Germinal center (tissue), 1 donor: Measurements from ENCODE around the gene APBB3.
A peak's percentile ranks its signal among the peaks of the same experiment; 100 is the strongest.
"Not testable (repeated sequence)": the region's sequence is repeated elsewhere in the genome, so short reads cannot be mapped to it uniquely, and the experiment has no call there.

Source experiments
- DNase-seq: peaks from one replicate; pipeline ENCODE4 v3.0.0; 2012; ENCODE audit warnings: mixed read lengths, low spot score

The APBB3 gene

DNA sequence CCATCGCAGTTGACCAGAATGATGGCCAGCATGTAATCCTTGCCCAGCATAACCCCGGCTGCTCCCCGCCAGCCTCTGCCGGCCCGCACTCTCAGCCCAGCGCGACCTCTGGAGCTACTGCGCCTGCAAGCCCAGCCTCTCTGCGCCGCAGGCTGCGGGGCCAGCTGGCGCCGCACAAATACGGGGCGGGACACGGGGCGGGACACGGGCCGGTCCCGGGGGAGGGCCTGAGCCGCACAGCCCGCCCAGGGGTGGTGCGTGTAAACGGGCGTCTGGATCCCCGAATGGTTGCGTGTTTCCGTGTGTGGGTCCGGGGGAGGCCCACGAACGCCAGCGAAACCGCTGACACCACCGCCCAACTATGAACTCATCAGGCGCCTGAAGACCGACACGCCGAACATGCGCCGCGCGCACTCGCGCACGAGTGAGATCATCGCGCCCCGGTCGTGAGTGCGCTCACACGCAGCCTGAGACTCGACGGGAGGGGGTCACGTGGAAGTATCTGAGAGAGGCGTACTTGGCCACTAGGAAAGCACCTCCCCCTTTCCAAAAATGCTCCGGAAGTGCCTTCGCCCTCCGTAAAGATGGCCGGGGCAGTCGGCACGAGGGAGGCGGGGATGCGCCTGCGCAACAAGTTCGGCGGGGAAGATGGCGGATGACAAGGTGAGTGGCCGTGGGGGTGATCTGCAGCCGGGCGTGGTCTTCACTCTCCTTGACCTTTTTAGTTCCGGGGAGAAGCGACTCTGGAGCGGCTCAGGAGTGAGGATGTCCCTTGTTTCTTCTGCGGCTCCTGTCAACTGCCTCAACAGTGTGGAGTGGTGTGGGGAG, at the start of gene APBB3, which contains the start of gene SLC35A4:
TSS of gene APBB3 (minus strand) at position 403 of the 828 bp plus-strand sequence. CDS start at position 50, 353 bp downstream.
TSS of gene SLC35A4 (plus strand) at position 633 of the 828 bp plus-strand sequence. CDS start 2,342 bp downstream, outside the sequence.
- DNase-seq, result peak; percentile 95

DNA sequence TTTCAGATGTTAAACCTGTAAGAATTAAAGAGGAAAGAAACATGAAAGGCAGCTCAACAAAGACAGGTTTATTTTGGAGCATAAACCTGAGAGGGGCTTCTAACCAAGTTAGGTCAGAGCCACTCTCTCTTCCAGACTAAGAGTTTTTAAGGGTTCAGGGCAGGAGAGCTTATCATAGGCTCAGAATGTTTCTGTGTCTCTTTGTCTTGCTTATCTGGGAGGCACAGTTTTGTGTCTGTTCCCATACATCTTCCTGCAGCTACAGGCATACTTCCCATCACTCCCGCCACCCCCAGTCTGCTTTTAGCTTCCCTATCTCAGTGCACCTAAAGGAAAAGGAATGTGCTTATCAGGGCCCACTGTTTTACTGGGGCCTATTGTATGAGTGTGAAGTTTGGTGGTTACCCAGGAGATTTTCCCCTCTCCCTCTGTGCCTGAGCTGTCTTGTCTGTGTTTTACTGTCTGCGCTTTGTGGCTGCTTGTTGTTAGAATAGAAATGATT, 46.7 kb upstream of the APBB3 start:
- no peak for DNase-seq

DNA sequence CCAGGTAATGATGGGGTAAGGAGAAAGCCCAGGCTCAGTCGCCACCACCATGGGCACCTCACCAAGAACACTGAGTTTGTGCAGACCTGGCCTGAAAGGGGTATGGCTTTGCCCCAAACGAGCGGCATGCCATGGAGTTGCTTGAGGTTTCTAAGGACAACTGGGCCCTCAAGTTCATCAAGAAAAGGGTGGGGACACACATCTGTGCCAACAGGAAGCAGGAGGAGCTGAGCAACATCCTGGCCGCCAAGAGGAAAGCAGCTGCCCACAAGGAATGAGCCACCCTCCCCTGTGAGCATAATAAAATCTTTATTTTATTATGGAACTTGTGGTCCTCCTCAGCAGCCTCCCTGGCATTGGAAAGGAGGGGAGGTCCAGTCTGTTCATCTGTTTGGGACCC, 44.7 kb upstream of the APBB3 start:
- DNase-seq, result no peak

DNA sequence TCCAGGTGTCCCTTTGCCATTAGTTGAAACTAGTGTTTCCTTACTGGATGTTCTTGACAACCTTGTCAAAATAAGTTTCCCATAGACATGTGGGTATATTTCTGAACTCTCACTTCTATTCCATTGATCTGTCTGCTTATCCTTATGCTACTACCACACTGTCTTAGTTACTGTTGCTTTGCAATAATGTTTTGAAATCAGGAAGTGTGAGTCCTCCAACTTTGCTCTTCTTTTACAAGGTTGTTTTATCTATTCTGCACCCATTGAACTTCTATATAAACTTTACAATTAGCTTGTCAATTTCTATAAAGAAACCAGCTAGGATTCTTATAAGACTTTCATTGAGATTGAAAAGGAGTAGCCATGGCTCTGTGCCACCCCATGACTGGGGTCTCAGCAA, 44.3 kb upstream of the APBB3 start:
- DNase-seq, result no peak

- no peak for DNase-seq
These were observed 42.6 kb upstream of the APBB3 start for GRCh38 chr5:140607031-140607430.

- no peak for DNase-seq
These were observed 41.5 kb upstream of the APBB3 start for GRCh38 chr5:140605879-140606278.

DNA sequence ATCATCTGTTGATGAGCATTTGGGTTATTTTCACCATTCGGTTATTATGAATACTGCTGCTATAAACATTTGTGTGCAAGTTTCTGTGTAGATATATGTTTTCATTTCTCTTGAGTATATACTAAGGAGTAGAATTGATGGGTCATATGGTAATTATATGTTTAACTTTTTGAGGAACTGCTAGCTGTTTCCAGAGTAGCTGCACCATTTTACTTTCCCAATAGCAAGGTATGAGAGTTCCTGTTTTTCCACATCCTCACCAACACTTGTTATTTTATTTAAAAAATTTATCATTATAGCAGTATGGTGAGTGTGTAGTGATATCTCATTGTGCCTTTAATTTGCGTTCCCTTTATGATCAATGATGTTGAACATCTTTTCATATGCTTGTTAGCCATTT, 39.3 kb upstream of the APBB3 start:
- DNase-seq, result no peak

DNA sequence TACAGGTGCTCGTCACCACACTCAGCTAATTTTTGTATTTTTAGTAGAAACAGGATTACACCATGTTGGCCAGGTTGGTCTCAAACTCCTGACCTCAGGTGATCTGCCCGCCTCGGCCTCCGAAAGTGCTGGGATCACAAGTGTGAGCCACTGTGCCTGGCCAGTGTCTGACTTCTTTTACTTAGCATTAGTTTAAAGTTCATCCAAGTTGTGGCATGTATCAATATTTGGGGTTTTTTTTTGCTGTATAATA, 39.0 kb upstream of the APBB3 start:
- not testable (repeated sequence) for DNase-seq

DNA sequence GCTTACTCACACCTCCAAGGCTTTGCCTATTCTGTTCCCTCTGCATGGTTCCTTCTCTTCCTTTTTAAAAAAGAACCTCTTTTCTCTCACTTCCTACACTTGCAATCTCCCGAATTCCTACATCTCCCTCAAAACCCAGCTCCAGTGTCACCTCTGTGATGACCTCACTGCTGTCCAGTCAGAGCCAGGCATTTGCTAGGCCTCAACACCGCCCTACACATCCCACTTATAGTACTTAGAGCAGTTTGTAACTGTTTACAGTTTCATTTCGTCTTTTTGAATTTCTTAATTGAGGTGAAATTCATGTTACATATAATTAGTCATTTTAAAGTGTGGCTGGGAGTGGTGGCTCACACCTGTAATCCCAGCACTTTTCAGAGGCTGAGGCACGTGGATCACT, 37.7 kb upstream of the APBB3 start:
- DNase-seq, result no peak

DNA sequence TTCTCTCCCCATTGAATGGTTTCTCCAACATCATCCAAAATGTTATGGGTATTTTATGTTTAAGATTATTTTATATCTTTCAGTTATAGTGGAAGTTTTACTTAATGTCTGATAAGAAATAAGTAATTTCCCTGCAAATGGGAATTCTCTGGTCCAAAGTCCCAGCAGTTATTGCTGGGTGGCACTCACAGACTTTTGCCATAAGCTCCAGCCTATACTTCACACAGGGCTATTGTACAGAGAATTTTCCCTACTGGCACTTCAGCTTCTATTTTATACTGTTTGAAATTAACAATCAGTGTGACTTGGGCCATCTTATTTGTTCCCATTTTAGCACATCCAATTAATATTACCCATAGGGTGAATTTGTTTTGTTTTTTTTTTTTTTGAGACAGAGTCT, 35.7 kb upstream of the APBB3 start:
- DNase-seq, result no peak

GRCh38 chr5:140598836-140599235, 34.4 kb upstream of the APBB3 start:
- no peak for DNase-seq

- no peak for DNase-seq
These were observed 31.9 kb upstream of the APBB3 start for GRCh38 chr5:140596321-140596741.

DNA sequence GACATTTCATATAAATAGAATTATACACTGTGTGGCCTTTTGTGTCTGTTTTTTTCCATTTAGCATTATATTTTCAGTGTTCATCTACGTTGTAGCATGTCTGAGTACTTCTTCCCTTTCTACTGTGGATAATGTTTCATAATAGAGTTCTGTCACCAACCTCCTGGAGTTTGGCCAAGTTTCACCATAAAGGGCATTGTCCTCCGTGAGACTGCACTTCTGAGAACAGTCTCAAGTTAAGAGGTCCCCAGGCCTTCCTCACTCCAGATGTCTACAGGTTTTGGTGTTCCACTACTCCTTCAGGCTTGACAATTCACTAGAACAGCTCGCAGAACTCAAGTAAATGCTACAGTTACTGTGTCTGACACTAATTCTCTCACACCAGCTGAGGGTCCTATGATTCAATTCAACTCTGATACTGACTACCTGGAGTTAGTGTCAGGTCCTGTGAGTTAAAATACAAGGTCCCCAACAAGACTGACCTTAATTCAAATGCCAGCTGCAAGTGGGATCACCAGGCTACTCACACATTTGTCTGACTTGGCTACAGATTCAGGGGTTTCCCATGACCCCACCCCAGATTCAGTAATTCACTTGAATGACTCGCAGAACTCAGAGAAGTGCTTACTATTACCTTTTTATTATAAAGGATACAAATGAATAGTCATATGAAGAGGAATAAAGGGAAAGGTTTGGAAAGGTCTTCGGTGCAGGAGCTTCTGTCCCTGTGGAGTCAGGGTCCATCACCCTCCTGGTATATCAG, 31.3 kb upstream of the APBB3 start:
- no peak for DNase-seq

DNA sequence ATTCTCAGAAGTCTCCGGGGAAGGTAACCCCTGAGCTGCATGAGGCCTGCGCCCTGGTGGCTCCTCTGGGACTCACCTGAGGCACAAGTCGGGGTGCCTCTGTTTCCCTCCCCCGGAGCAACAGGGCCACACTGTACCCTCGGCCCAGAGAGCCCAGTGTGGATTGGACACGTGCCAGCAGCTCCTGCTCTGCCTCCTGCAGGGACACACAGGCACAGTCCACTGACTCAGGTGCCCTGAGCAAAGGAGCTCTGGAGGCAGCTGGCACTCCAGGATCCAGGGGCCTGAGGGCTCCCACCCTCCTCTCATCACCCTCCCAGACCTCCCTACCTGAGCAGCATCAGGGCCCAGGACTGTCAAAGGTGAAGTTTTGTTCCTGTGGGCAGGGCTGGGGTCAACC, 29.8 kb upstream of the APBB3 start:
- DNase-seq, result no peak

DNA sequence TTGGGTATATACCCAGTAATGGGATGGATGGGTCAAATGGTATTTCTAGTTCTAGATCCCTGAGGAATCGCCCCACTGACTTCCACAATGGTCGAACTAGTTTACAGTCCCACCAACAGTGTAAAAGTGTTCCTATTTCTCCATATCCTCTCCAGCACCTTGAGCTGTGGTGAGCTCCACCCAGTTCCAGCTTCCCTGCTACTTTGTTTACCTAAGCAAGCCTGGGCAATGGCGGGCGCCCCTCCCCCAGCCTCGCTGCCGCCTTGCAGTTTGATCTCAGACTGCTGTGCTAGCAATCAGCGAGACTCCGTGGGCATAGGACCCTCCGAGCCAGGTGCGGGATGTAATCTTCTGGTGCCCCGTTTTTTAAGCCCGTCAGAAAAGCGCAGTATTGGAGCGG, 28.7 kb upstream of the APBB3 start:
- not testable (repeated sequence) for DNase-seq

DNA sequence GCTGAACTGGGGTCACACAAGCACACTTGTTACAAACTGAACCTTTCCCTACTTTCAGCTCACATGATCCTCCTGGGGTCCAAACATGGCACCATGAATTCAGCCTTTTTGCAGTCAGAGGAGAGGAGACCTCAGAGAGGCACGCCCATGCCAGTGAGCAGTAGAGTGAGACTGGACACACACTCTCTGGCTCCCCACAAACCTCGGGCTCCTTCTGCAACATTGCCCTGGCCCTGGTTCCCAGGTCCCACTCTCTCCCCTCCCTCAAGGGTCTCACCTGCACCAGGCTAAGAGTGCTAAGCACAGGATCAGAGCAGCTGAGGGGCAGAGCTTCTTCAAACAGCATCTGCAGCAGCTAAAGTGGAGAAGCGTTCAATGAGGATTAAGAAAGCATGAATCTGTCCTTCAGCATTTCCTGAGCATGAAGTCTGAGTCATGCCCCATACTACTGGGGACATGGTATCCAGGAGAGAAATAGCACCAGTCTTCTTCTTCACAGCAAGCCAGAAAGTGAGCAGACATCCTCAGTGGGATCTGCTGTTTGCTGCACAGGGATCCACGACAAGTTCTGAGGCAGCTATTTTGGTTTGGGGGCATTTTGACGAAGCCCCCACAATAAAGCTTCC, 27.5 kb upstream of the APBB3 start:
- DNase-seq, result no peak

- DNase-seq, result no peak
These were observed 26.5 kb upstream of the APBB3 start for GRCh38 chr5:140590861-140591260.

DNA sequence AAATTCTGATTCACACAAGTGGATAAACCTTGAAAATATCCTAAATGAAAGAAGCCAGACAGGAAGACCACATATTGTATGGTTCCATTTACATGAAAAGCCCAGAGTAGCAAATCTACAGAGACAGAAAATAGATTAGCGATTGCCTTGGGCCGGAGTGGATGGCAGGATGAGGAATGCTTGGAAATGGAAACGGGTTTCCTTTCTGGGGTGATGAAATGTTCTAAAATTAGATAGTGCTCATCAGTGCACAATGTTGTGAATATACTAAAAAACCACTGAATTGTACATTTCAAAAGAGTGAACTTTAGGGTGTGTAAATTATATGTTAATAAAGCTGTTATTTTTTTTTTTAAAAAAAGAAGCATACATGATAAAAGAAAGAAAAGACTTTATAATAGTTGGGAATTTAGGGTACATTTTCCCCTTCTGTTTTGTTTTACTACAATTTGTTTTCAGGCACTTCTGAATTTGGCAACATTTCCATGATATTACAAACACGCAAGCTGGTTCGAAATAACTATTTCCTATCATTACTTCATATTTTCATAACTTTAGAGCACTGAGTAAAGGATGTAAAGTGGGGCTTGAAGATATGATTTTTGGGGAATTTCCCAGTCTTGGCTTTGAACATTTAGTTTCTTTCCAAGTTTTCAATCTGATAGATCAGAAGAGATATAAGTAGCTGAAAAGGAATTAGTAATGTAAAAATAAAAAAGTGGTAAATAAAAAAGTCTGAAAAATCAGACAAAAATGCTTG, 24.1 kb upstream of the APBB3 start:
- DNase-seq, result no peak

GRCh38 chr5:140587495-140587894, 23.1 kb upstream of the APBB3 start:
- DNase-seq, result no peak

GRCh38 chr5:140579188-140579747, 14.9 kb upstream of the APBB3 start:
- not testable (repeated sequence) for DNase-seq

- DNase-seq, result no peak
These were observed 12.4 kb upstream of the APBB3 start for GRCh38 chr5:140576776-140577201.

DNA sequence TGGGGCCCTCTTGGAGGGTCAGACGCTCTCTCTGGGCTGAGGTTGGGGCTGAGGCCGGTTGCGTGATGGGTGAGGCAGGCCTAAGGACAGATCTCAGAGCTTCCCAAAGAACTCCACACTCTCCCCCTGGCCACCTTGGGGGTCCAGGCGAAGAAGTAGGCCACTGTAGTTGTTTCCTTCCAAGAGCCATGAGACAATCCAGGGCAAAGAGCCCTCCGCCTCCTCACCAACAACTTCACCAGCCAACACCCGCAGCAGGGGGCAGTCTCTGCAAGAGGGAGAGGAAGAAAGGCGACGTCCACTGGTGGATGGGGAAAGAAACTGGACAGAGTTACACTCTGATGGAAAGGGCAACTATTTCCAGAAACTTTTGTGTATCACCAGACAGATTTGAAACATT, 10.9 kb upstream of the APBB3 start:
- no peak for DNase-seq
